OCI-LY3 (cell line): ENCODE results near the gene SLF1.

Experiments used
- CTCF ChIP-seq: fragments of 200-600, 300-600 bp; sonication (generic); IDR thresholded peaks from 2 replicates; pipeline ENCODE4 v1.5.1; 2014; ENCODE audit warnings: antibody characterized with exemption, low read length, low read depth
- EZH2phosphoT487 ChIP-seq: fragments of 200-600 bp; shearing (Covaris generic); IDR thresholded peaks from 2 replicates; pipeline ENCODE4 v1.6.1; 2018; ENCODE audit warnings: antibody characterized with exemption, mixed run types, low read depth

- TF ChIP-seq CTCF (no peak), EZH2phosphoT487 (no peak)
Observed at GRCh38 chr5:94675965-94676618, 57.6 kb downstream of the SLF1 start.
